GM20431 (cell line): ENCODE results near the gene MICALL1.

Source experiments
- in situ Hi-C: fragments of 300-500 bp; cut with MseI, MboI; formaldehyde crosslinking; loops from one replicate; pipeline ENCODE4 v1.15.0; 2020; ENCODE audit warnings: low sequenced_read_pairs; ENCODE audit not compliant: unreplicated experiment

Gene MICALL1

DNA sequence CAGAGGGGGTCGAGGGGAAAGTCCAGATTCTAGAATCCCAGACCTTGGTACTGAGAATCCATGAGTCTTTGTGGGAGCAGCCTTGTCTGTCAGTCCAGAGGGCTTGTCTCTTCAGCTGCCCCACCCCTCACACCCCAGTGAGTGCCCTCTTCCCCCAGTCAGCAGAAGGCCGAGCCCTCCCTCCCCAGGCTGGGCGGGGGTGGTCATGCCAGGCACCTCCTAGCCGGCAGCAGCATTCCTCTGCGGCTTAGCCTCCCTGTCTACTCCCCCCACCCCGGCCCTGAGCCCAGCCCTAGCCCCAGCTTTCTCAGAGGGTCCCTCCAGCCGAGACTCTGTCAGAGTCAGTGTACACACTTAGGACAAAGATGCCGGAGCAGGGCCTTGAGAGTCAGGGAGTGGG, 73.7 kb downstream of the MICALL1 start:
- in situ Hi-C loops, result no loop called here

DNA sequence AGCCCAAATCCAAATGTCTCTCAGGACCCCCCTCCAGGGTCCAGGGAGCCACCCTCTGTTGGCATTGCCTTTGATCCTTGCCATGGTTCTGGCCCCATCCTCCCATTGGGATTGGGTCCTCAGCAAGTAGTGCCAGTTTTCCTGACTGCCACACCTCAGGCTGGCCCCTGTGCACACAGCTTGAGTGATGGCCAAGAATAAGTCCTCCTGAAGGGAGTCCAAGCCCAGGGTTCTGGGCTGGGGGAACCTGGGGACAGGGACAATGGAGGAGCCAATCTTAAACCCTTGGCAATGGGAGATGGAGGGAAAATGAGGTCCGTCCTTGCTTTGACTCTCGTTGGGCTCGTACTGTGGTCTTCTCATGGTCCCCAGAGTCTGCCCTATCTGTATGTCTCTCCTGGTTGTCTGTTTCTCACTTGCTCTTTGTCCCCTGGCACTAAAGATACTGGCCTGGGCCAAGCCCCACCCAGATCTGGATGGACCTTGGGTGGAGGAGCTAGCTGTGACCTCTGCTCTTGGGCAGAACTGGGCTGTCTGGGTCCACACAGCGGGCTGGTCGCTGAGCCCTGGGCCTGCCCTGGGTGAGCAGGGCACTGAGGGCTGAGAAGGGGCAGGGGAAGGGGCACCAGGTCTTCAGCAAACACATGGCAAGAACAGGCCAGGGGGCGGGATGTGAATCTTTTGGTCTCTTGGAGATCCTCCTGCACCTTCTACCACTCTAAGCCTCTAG, 75.3 kb downstream of the MICALL1 start:
- in situ Hi-C loops, result no loop called here

DNA sequence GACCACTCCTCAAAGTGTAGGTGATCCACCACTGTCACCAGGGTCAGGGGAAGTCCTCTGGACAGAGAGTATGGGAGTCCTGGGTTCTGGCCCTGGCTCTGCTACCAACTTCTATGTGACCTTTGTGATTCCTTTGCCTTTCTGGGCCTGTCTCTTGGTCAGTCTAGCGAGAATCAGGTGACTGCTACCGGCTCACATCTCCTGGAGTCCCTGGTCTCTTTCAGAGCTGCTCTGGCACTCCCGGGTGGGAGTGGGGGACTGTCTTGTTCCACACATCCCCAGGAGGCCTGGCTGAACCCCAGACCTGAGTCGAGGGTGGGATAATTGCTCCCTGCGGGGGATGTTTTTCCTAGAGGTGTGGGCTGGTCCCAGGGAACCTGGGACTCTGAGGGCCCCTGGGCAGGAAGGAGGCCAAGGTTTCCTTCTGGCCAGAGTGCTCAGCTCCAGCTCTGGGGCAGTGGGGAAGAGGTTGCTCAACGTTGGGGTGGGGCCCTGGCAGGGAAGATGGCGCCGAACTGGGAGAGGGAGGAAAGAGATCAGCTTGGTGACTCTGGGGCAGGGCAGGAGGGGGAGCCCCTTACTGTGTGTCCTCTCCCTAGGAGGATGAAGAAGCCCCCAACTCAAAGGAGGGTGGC, 76.2 kb downstream of the MICALL1 start:
- in situ Hi-C loops, result no loop called here

DNA sequence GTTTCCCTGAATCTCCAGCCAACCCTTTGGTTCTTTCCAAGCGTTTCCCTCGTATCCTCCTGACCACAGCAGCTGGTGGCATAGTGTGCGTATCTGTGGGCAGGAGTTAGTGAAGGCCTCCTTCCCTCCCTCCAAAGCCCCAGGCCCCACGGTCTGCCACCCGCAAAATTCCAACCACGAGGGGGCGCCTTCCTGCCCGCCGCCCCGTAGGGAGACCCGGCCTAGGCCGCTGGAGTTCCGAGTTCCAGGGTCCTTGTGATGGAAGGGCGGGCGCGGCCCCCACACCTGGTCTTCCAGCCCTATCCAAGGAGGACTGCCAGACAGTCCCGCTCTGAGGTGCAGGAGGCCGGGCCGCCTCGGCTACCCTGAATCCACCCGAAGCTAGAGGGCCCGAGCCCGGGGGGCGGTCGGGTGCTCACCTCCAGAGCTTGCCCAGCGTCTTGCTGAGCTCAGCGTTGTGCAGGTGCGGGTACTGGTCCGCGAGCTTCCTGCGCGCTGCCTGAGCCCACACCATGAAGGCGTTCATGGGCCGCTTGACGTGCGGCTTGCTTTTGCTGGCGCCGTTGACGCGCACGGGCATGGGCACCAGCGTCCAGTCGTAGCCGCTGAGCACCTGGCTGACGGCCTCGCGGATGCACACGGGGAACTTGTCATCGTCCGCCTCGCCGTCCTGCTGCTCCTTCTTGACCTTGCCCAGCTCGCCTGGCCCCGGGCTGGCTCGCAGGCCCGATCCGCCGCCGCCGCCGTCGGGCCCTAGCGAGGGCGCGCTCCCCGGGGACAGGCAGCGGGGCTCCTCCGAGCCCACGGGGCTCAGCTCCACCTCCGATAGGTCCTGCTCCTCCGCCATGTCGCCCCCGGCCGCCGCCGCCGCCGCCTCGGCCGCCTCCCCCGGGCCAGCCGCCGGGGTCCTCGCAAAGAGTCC, 77.1 kb downstream of the MICALL1 start:
- in situ Hi-C loops, result no loop called here

DNA sequence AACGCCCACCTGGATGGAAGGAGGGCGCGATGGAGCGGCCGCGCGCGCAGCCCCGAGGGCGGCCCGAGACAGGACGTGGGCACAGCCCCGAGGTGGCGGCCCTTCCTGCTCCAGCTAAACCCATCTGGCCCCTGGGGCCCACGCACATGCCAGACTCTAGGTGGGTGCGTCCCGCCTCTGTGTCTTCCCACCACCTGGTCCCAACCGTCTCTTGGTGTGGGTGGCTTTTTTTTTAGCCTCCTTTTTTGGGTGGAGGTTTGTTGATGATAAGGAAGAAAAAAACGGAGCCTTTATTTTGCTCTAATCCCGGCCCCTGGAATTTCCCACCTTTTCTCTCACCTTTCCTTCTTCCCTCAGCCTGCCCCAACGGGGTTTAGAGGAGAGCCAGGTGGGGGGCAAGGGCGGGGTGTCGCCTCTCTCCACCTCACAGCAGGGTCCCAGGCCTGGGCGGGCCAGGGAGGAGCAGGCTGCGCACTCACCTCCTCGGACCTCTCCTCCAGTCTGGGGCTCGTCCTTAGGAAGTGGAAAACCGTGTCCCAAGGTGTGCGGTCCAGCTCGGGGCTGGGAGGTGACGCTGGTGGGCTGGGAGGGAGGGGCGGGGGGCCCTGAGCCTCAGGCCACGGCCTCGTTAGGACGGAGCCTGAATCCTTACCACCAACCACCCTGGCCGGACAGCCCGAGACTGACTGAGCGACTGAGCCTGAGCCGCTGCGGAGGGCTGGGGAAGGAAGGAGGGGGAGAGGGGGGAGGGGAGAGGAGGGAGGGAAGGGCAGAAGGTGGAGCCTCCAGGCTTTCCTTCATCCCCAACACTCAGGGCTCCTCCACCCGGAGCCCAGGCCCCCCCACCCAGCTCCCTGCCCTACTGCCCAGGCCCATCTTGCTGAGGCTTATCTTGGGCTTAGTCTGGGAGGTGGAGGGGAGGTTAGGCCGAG, 78.0 kb downstream of the MICALL1 start, which contains the start of gene SOX10:
Gene SOX10, minus strand, starts transcription at position 696 of the 932 bp plus-strand sequence. CDS start 771 bp downstream, outside the sequence.
- in situ Hi-C loops, result no loop called here

DNA sequence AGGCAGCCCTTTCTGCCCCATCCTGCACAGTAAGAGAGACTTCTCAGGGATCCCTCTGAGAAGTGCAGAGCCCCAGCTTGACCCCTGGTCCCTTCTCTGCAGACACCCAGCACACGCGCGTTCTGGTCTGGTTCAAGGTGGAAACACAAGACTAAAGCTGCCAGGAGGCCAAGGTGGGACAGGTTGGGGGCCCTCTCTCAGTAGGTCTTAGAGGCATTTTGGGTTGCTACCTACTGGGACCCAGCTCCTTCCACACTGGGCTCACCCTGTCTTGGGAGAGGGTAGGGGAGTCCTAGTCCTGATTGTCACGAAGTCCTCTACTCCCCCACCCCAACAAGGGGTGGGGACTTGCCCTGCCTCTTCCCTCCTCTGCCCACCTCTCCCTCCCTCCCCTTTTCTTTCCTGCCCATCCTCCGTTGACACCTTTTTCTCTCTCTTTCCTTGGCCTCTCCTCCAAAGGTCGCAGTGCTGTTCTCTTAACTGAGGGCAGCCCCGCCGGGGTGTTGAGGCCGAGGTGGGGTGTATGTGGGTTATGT, 79.0 kb downstream of the MICALL1 start:
- in situ Hi-C loops, result no loop called here

DNA sequence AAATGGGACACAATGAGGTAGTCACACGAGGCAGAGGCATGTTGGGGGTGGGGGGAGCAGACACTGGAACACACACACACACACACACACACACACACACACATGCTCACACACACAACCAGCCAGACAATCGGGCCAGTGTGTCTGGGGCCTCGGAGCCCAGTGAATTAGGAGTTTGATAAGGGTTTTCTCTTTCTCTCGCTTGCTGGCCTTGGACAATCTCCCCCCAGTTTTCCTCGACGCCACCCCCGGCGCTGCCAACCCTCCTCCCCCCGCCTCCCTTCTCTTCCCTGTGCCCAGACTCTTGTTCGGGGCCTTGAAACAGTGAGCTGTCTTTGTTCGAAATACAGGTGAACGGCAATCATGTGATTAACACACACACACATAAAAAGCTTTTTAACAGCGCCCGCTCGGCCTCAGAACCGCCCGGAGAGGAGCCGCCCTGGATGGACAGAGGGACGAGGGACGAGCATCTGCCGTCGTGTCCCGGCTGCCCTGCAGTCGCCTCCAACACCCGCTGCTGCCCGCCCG, 79.7 kb downstream of the MICALL1 start:
- in situ Hi-C loops, result no loop called here

DNA sequence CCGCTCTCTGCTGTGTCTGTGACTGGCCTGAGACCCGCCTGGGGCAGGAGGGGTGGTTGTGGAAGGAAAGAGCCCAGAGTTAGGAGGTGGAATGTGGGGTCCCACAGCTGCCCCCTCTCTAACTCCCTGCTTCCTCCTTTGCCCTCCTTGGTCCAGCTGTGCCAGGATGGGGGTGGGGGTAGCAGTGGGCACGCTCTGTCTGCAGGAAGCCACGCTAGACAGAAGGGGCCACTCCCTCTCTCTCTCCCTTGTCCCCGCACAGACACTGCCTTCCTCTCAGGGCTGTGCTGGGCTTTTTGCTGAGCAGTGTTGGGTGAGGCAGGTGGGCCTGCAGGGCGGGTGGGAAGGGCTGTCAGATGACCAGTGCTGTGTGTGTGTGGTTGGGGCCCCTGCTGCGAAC, 80.3 kb downstream of the MICALL1 start:
- in situ Hi-C loops, result no loop called here

DNA sequence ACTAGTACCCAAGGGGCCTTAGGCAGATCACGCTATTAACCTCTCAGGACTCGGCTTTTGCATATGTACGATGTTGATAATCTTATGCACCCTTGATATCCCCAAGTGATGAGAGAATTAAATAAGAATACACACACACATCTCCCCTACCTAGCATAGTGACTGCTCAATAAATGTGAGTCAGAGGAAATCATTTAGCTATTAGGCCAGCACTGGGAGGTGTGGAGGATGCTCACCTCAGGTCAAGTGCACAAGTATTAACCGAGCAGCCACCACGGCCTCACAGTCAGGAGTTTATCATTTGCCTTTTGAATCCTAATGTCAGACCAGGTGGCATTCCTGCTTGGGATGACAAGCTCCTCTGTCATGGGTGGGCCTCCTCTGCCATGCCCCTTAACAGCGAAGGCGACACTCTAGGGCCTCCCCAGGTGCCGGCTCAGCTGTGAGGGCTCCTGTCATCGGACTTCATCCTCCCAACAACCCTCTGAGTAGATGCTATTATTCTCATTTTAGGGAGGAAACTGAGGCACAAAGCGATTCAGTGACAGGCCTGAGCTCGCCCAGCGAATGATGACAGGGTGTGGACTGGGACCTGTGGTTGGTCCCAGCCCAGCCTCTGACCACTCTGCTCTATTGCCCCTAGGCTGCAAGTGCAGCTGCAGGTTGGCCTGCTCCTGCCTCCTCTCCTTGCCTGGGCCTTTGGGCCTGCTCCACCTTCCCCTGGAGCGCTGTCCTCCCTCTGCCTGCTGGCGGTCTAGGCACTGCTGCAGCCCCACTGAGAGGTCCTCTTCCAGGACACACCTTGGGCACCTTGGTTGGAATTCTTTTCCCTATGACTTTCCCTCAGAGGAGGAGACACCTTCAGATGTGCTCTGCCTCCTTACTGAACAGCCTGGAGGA, 83.3 kb downstream of the MICALL1 start:
- in situ Hi-C loops, result no loop called here

DNA sequence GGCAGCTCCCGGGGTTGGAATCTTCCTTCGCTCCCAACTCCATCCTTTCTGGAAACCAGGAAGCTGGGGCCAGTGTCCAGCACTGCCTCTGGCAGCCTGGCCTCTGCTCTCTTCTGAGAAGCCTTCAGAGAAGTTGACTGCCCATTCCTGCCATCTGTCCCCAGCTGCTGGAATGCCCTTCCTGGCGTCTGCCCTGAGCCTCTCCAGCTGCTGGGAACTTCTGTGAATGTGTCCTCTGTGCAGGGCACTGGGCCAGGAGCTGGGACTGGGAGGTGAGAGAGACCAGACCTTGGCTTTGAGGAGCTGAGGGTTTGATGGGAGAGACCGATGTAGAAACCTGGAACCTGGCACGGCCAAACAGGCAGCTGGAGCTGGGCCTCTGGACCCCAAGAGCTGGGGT, 84.2 kb downstream of the MICALL1 start:
- in situ Hi-C loops, result no loop called here

DNA sequence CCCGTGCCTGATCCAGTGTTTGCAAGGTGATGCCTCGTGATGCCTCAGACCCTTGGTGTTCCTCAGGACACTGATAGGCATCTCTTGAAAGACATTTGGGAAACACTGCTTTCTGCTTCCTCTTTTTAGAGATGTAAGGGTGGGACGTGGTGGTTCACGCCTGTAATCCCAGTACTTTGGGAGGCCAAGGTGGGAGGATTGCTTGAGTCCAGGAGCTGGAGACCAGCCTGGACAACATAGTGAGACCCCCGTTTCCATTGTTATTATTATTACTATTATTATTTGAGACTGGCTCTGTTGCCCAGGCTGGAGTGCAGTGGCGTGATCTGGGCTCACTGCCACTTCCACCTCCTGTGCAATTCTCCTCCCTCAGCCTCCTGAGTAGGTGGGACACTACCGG, 84.8 kb downstream of the MICALL1 start:
- in situ Hi-C loops, result no loop called here

DNA sequence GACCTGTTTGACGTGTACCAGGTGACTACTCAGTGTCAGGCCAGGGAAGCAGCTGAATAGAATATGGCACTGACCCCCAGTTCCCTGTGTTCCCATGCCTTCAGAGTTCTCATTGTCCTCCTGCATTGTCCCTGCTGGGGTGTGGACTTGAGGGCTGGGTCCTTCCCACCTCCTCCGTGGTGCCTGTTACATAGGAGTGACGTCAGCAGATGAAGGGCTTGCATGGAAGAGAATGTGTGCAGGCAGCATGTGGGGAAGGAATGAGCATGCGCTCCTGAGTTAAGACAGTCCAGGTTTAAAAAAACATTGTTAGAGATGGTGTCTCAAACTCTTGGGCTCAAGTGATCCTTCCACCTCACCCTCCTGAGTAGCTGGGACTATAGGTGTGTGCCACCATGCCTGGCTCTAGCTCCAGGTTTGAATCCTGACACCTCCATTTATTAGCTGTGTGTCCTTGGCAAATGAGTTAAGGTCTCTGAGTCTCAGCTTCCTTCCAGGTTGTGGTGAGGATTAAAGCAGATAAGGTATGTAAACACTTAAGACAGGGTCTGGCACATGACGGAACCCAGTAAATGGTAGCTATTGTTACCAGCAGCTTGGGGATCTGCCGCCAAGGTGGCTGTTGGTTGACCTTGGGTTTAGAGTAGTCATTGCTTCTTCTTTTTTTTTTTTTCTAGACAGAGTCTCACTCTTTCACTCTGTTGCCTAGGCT, 85.8 kb downstream of the MICALL1 start:
- in situ Hi-C loops, result no loop called here
